GM19467 (cell line): ENCODE data around the gene SLC29A3.
"Not testable (repeated sequence)": the region's sequence is repeated elsewhere in the genome, so short reads cannot be mapped to it uniquely, and the experiment has no call there.

ENCODE experiments used
- ATAC-seq: cut with Tn5 transposase; IDR thresholded peaks from one replicate; pipeline ENCODE4 v1.9.1; 2021; ENCODE audit warnings: mild to moderate bottlenecking, moderate library complexity; ENCODE audit not compliant: unreplicated experiment

Gene SLC29A3

DNA sequence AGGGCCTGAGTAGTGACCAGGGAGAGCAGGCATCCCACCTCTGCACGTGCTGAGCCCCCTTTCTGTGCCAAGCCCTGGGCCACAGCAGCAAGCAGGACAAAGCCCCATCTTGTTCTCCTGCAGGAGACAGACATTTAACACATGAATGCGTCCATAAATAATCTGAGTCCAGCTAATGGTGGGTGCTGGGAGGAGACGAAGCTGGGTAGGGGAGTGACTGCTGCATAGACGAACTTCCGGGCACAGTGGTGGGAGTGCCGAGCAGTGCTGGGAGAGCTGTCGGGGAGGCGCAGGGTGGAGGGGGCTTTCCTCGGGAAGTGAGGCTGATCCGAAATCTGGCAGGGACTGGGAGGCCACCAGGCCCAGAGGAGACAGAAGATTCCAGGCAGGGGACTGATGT, 35.2 kb upstream of the SLC29A3 start:
- no peak for ATAC-seq

- ATAC-seq: no peak
Measured at GRCh38 chr10:71284544-71285179, 34.4 kb upstream of the SLC29A3 start.

- no peak for ATAC-seq
Measured at GRCh38 chr10:71285180-71285545, 33.9 kb upstream of the SLC29A3 start.

- ATAC-seq: no peak
Measured at GRCh38 chr10:71285986-71286385, 33.1 kb upstream of the SLC29A3 start.

GRCh38 chr10:71286521-71287294, 32.4 kb upstream of the SLC29A3 start:
- ATAC-seq: no peak

DNA sequence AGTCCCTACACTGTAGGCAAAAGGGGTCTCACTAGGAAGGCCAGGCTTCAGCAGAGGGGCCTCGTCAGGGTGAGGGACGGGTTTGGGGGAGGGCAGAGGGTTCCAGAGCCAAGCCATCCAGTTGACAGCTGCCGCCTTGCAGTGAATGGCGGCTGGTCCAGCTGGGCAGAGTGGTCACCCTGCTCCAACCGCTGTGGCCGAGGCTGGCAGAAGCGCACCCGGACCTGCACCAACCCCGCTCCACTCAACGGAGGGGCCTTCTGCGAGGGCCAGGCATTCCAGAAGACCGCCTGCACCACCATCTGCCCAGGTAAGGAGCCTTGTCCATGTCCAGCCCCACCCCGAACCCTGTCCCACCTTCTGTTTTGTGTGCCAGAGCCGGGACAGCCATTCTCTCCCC, 31.6 kb upstream of the SLC29A3 start:
- no peak for ATAC-seq

- ATAC-seq: no peak
Measured at GRCh38 chr10:71288461-71288860, 30.6 kb upstream of the SLC29A3 start.

GRCh38 chr10:71289421-71290130, 29.5 kb upstream of the SLC29A3 start:
- no peak for ATAC-seq

- ATAC-seq: no peak
Measured at GRCh38 chr10:71290331-71290730, 28.7 kb upstream of the SLC29A3 start.

DNA sequence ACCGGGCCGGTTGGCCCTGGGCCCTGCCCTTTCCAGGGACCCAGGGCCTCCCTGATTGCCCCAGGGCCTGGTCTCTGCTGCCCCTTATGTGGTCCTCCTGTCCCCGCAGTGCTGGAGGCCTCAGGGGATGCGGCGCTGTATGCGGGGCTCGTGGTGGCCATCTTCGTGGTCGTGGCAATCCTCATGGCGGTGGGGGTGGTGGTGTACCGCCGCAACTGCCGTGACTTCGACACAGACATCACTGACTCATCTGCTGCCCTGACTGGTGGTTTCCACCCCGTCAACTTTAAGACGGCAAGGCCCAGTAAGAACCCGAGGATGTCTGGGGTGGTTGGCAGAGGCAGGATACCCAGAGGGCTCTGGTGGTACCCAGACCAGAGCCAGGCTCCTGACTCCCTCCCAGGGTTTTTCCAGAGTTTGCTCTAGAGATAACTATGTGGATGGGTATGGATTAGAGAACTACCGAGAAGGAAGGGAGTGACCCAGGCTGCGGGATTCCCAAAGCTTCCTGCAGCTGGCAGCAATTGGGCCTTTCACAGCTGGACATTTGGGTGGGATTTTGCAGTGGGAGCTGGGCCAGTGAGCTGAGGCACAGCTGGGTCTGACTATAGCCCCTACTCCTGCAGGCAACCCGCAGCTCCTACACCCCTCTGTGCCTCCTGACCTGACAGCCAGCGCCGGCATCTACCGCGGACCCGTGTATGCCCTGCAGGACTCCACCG, 28.1 kb upstream of the SLC29A3 start:
- no peak for ATAC-seq

- no peak for ATAC-seq
Measured at GRCh38 chr10:71291528-71291900, 27.5 kb upstream of the SLC29A3 start.

DNA sequence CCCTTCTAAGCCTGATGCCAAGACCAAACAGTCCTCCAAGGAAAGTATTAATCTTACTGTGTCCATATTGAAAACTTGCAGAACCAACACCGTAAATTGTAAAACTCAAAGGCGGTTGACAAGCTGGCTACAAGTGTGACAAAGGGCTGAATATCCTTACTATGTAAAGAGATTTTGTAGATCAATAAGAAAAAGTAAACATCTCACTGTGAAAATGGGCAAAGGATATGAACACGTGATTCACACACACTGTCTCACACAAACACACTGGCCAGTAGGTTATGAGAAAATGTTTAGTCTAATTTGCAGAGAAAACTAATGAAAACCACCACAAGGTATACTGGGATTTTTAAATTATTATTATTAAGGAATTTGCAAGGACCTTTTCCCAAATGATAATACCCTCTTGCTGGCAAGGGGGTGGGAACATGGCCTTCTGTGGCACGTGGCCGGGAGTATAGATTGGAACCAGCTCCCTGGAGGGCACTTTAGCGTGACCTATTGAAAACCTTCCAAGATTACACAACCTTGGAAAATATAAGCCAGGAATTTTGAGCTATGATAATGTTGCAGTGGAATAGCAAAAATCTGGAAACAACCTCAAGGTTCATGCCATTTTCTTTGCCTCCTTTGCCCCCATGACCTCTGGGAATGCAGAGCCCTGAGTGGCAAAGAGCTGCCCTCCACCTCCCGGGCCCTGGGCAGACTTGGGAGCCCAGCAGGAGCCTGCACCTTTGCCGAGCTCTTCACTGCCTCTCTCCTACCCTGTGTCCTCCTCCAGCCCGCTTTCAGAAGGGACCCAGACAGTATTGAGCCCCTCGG, 26.2 kb upstream of the SLC29A3 start:
- no peak for ATAC-seq

DNA sequence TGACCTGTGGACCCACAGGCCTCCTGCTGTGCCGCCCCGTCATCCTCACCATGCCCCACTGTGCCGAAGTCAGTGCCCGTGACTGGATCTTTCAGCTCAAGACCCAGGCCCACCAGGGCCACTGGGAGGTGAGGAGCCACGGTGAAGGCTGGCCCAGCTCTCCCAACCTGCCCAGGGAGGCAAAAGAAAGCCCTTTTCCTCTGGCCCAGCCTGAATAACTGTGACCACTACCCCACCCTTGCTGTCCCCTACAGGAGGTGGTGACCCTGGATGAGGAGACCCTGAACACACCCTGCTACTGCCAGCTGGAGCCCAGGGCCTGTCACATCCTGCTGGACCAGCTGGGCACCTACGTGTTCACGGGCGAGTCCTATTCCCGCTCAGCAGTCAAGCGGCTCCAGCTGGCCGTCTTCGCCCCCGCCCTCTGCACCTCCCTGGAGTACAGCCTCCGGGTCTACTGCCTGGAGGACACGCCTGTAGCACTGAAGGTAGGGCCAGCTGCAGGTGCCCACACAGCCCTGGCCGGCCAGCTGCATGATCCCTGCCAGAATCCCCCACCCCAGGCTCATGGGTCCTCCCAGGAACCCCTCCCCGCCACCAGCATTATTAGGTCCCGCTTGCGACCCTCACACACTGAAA, 25.5 kb upstream of the SLC29A3 start:
- ATAC-seq: no peak

DNA sequence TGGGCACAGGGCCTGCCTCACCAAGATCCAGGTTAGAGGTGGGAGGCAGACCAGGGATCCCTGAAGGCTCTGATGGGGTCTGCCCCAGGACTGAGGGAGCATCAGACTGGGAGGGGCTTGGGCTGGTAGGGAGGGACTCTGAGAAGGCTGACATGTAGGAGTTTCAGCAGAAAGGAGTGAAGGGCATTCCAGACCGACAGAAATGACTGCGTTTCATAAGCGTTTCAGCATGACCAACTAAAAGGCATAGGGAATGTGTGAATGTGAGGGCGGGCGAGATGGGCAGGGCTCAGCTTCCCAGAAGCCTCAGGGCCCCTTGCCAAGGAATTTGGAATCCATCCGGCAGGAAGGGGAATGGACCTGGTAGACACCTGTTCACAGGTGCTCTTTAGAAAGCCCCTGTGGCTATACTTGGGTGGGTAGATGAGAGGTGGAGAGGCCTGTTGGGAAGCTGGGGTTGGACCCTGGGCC, 24.9 kb upstream of the SLC29A3 start:
- ATAC-seq: no peak

DNA sequence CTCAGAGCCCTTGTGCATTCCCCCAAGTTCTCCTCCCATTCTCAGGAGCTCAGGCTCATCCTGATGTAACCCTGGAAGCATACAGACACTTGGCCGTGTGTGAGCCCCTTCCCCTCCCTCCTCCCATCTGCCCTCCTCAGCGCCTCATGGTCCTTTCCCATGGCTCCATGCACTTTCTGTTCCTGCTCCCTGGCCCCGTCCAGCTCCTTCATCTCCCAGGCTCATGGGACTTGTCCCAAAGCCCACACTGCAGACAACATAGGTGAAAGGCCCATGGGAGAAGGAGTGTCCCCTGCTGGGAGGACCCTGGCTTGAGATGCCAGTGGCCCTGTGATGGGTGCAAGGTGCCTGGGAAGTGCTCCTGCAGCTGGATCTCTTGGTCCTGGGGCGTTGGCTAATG, 24.2 kb upstream of the SLC29A3 start:
- ATAC-seq: no peak

- ATAC-seq: no peak
Measured at GRCh38 chr10:71295641-71296040, 23.4 kb upstream of the SLC29A3 start.

DNA sequence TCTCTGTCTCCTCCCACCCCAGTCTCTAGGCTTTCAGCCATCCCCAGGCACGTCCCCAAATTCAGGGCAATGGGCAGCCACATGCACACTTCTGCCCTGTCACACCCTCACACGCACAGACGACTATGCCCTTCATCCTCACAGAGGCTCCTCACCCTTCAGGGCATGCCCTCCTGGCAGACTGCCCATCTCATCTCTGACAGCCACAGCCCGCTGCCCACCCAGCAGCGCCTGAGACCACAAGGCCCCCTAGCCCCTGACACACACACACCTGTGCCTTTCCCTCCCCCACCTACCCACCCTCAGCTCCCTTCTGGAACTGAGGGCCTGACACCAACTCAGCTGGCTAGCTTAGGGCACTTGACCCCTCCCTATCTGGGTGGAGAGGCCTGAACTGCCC, 23.0 kb upstream of the SLC29A3 start:
- no peak for ATAC-seq

DNA sequence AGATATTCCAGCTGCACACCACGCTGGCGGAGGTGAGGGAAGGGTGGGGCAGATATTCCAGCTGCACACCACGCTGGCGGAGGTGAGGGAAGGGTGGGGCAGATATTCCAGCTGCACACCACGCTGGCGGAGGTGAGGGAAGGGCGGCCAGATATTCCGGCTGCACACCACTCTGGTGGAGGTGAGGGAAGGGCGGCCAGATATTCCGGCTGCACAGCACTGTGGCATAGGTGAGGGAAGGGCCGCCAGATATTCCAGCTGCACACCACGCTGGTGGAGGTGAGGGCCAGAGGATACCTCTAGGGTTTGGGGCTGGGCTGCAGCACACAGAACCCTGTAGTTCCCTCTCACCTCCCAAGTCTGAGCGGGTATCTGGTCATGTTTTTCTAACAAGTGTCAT, 22.2 kb upstream of the SLC29A3 start:
- not testable (repeated sequence) for ATAC-seq

- ATAC-seq: no peak
Measured at GRCh38 chr10:71297343-71297742, 21.7 kb upstream of the SLC29A3 start.
